IPS-18c (cell line): Measurements from ENCODE around the gene PRPF18.
"Not testable (repeated sequence)": the region's sequence is repeated elsewhere in the genome, so short reads cannot be mapped to it uniquely, and the experiment has no call there.

Source experiments
- H3K4me3 ChIP-seq: 2 replicates; pipeline ENCODE4 v1.7.0; 2013; ENCODE audit warnings: low read depth, mild to moderate bottlenecking, low read length, moderate library complexity; ENCODE audit not compliant: insufficient read depth
- H3K9me3 ChIP-seq: one replicate; pipeline ENCODE4 v1.6.1; 2013; ENCODE audit warnings: mild to moderate bottlenecking, low read length, moderate library complexity; ENCODE audit not compliant: control insufficient read depth, insufficient read depth

Gene PRPF18

GRCh38 chr10:13586676-13587355 is at the start of gene PRPF18:
Gene PRPF18, plus strand, starts transcription at chr10:13586965. Its CDS starts 122 bp downstream, at chr10:13587087.
- H3K4me3 ChIP-seq, result peak within 1 kb of the TSS; percentile 99
- no peaks in the 10 kb centered on the region for H3K9me3 ChIP-seq

GRCh38 chr10:13537985-13538384 is 48.8 kb upstream of the PRPF18 start:
- H3K4me3 ChIP-seq, H3K9me3 ChIP-seq: not testable (repeated sequence)

GRCh38 chr10:13542533-13542932 is 44.2 kb upstream of the PRPF18 start:
- Histone ChIP-seq H3K9me3 (no peaks in the 10 kb centered on the region), H3K4me3 (no peak overlapping the region)

- Histone ChIP-seq H3K9me3 (no peaks in the 10 kb centered on the region), H3K4me3 (no peak overlapping the region)
Observed at GRCh38 chr10:13550802-13551201, 36.0 kb upstream of the PRPF18 start.

- Histone ChIP-seq H3K4me3 (no peak overlapping the region), H3K9me3 (no peaks in the 10 kb centered on the region)
Observed at GRCh38 chr10:13555884-13556510, 30.8 kb upstream of the PRPF18 start.

- H3K9me3 ChIP-seq, result no peaks in the 10 kb centered on the region
Observed at GRCh38 chr10:13559124-13559700, 27.6 kb upstream of the PRPF18 start.

GRCh38 chr10:13560597-13560996 is 26.2 kb upstream of the PRPF18 start:
- no peaks in the 10 kb centered on the region for H3K9me3 ChIP-seq
- no peak overlapping the region for H3K4me3 ChIP-seq

More at GRCh38 chr10:13559124-13559700, 27.6 kb upstream of the PRPF18 start:
- no peak overlapping the region for H3K4me3 ChIP-seq

- Histone ChIP-seq H3K4me3 (no peak overlapping the region), H3K9me3 (no peaks in the 10 kb centered on the region)
Observed at GRCh38 chr10:13563481-13564445, 23.0 kb upstream of the PRPF18 start.

- H3K9me3 ChIP-seq, result no peaks in the 10 kb centered on the region
- H3K4me3 ChIP-seq, result no peak overlapping the region
Observed at GRCh38 chr10:13564576-13564975, 22.2 kb upstream of the PRPF18 start.

GRCh38 chr10:13567030-13567429 is 19.7 kb upstream of the PRPF18 start:
- no peaks in the 10 kb centered on the region for H3K9me3 ChIP-seq
- H3K4me3 ChIP-seq, result no peak overlapping the region

- Histone ChIP-seq H3K9me3 (no peaks in the 10 kb centered on the region), H3K4me3 (no peak overlapping the region)
Observed at GRCh38 chr10:13571541-13571940, 15.2 kb upstream of the PRPF18 start.

GRCh38 chr10:13573960-13574359 is 12.8 kb upstream of the PRPF18 start:
- H3K4me3 ChIP-seq, result no peak overlapping the region
- H3K9me3 ChIP-seq, result no peaks in the 10 kb centered on the region

GRCh38 chr10:13585195-13585751 is 1.5 kb upstream of the PRPF18 start:
- Histone ChIP-seq H3K9me3 (no peaks in the 10 kb centered on the region), H3K4me3 (no peak overlapping the region)

GRCh38 chr10:13585943-13586342 is 822 bp upstream of the PRPF18 start:
- Histone ChIP-seq H3K9me3 (no peaks in the 10 kb centered on the region), H3K4me3 (no peak overlapping the region)

- Histone ChIP-seq H3K9me3 (no peaks in the 10 kb centered on the region), H3K4me3 (peak overlapping the region; percentile 99)
Observed at GRCh38 chr10:13587391-13587790, 626 bp downstream of the PRPF18 start.

GRCh38 chr10:13589316-13589715 is 2.6 kb downstream of the PRPF18 start:
- Histone ChIP-seq H3K4me3 (no peak overlapping the region), H3K9me3 (no peaks in the 10 kb centered on the region)

- Histone ChIP-seq H3K4me3 (no peak overlapping the region), H3K9me3 (no peaks in the 10 kb centered on the region)
Observed at GRCh38 chr10:13590886-13591285, 4.1 kb downstream of the PRPF18 start.
